Measurements from ENCODE around the gene NAT9.

NAT9 gene

DNA sequence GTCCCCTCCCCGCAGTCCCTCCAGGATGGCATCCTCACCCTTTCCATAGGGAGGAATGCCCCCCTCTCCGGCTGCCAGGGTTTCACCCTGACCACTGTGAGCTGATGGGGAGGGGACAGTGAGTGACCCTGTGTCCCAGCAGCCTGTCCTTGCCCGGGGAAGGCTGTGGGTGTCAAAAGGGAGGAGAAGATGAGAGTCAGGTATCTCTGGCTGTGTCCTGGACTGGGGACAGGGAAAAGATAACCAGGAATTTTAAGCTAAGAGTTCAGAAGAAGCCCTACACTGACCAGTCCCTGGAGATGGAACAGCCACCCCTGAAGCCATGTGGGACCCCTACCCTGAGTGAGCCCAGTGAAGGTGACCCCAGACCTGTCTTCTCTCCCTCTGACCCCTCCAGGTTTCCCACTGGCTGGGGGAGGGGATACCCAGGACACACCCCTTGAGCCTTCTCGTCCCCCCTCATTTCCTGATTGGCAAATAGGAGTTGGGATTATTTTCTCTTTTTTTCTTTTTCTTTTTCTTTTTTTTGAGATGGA is 11.3 kb downstream of the NAT9 start:
- Histone ChIP-seq H3K9me3 (ENCODE audit: control insufficient read depth, insufficient read depth, low read depth, low read length) (no peaks in the 10 kb centered on the region), H3K36me3 (ENCODE audit: control insufficient read depth in 2 of 2, insufficient read depth in 1 of 2, low read length in 2 of 2) (peaks cover 3 to 30% of the 10 kb centered on the region in 2 experiments; a peak in 2 of 3 replicates), H3K27ac (ENCODE audit: extremely low read depth, low read depth, low read length) (no peak overlapping the region), H3K4me3 (ENCODE audit: low read depth, low read length) (no peak overlapping the region), H3K4me1 (ENCODE audit: control insufficient read depth, insufficient read depth, low read length) (no peaks in the 10 kb centered on the region)
- ChIA-PET POLR2A (interaction anchor here (1.4 kb wide), 1 partner anchor 108 kb away, joined by 4 read pairs; the partner anchor contains the start of gene FDXR), CTCF (interaction anchor here (0.7 to 1.3 kb wide), 4 partner anchors 17 to 629 kb away, joined by 3 to 6 read pairs (median 4); no protein-coding TSS in a partner anchor)
- no peak for TF ChIP-seq ZEB2 (tag by site-specific recombination; IDR thresholded peaks at IDR 0.05)
- no peak for TF ChIP-seq ZNF596 (tag by site-specific recombination; IDR thresholded peaks at IDR 0.05)
- no peak for TF ChIP-seq ZBTB1 (tag by site-specific recombination; IDR thresholded peaks at IDR 0.05)
- TF ChIP-seq, protein P1, sequence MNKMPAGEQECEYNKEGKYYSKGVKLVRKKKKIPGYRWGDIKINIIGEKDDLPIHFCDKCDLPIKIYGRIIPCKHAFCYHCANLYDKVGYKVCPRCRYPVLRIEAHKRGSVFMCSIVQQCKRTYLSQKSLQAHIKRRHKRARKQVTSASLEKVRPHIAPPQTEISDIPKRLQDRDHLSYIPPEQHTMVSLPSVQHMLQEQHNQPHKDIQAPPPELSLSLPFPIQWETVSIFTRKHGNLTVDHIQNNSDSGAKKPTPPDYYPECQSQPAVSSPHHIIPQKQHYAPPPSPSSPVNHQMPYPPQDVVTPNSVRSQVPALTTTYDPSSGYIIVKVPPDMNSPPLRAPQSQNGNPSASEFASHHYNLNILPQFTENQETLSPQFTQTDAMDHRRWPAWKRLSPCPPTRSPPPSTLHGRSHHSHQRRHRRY (tag by site-specific recombination; IDR thresholded peaks at IDR 0.05), result no peak
- TF ChIP-seq ZNF555 (tag by site-specific recombination; conservative IDR thresholded peaks at IDR 0.05), result no peak
- no peak for TF ChIP-seq SETDB1 (IDR thresholded peaks at IDR 0.05; ENCODE audit: insufficient read length, low read length)

DNA sequence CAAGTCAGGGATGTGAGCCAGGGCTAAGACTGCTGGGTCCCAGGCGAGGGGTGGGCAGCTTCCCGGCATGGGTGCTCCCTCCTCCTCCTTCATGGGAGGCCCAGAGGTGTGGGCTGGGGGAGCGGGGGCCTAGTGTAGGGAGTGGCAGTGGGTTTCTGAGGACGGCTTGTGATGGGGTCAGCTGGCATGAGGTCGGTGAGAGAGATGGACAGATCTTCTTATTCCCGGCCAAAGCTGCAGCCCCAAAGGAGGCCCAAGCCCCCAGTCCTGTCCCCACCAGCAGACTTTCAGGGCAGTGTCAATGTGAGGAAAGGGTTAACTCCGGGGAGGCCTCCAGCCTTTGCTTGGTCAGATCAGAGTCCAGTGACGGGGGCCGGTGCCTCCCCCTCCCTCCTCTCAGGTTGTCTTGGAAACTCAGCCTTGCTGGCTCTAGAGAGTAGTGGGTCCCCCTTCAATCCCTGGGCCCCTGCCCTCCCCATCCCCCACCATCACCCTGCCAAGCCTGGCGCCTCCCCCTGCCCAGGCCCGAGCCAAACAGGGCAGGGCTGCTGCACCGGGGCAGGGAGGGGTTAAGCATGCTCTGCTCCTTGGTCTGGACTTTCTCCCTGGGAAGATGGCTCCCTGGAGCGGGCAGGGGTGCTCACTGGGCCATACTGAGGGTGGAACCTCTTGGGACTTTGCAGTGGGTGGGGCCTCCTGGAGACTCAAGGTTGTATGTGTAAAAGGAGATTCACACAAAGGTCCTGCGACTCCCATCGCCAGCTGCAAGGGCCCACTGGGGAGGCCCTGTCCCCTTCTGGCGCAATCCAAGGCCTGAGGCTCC is 12.4 kb downstream of the NAT9 start:
- H3K4me1 ChIP-seq (ENCODE audit: control insufficient read depth, insufficient read depth, low read length), result peaks cover 1% of the 10 kb centered on the region; the same call in 1 of the 2 replicates
- ChIA-PET POLR2A (interaction anchor here (1.4 to 1.9 kb wide), 2 partner anchors 14 to 109 kb away, joined by 4 to 8 read pairs; partner anchors contain the start of gene FDXR), CTCF (interaction anchor here (0.7 to 1.5 kb wide), 3 partner anchors 106 to 630 kb away, joined by 3 to 6 read pairs (median 4); no protein-coding TSS in a partner anchor)
- H3K4me3 ChIP-seq (ENCODE audit: low read depth, low read length), result no peak overlapping the region
- H3K36me3 ChIP-seq (ENCODE audit: control insufficient read depth in 2 of 2, insufficient read depth in 1 of 2, low read length in 2 of 2), result peaks cover 3 to 20% of the 10 kb centered on the region in 2 experiments; a peak in 2 of 3 replicates
- no peaks in the 10 kb centered on the region for H3K9me3 ChIP-seq (ENCODE audit: control insufficient read depth, insufficient read depth, low read depth, low read length)
- no peak overlapping the region for H3K27ac ChIP-seq (ENCODE audit: extremely low read depth, low read depth, low read length)
- no peak for TF ChIP-seq TRIM28 (IDR thresholded peaks at IDR 0.05; ENCODE audit: borderline replicate concordance, low read length)
- TF ChIP-seq TCF7L2 (IDR thresholded peaks at IDR 0.05; ENCODE audit: borderline replicate concordance, low read depth, low read length), result no peak
- no peak for TF ChIP-seq GLIS2 (tag by site-specific recombination; IDR thresholded peaks at IDR 0.05)
- TF ChIP-seq ZNF654 (tag by site-specific recombination; IDR thresholded peaks at IDR 0.05; ENCODE audit: low read depth), result no peak
- no peak for TF ChIP-seq ZNF561 (tag by site-specific recombination; IDR thresholded peaks at IDR 0.05; ENCODE audit: borderline replicate concordance)
- TF ChIP-seq, protein P2, sequence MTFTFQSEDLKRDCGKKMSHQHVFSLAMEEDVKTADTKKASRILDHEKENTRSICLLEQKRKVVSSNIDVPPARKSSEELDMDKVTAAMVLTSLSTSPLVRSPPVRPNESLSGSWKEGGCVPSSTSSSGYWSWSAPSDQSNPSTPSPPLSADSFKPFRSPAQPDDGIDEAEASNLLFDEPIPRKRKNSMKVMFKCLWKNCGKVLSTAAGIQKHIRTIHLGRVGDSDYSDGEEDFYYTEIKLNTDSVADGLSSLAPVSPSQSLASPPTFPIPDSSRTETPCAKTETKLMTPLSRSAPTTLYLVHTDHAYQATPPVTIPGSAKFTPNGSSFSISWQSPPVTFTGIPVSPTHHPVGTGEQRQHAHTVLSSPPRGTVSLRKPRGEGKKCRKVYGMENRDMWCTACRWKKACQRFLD (tag by site-specific recombination; IDR thresholded peaks at IDR 0.05), result no peak
- TF ChIP-seq ZNF776 (tag by site-specific recombination; IDR thresholded peaks at IDR 0.05; ENCODE audit: borderline replicate concordance), result no peak
- no peak for TF ChIP-seq ZNF530 (tag by site-specific recombination; IDR thresholded peaks at IDR 0.05; ENCODE audit: low read depth)
- no peak for TF ChIP-seq ZNF132 (tag by site-specific recombination; IDR thresholded peaks at IDR 0.05; ENCODE audit: borderline replicate concordance)
- no peak for TF ChIP-seq SETDB1 (IDR thresholded peaks at IDR 0.05; ENCODE audit: insufficient read length, low read length)
- no peak for TF ChIP-seq ZNF785 (tag by site-specific recombination; IDR thresholded peaks at IDR 0.05)
- TF ChIP-seq, protein P3, sequence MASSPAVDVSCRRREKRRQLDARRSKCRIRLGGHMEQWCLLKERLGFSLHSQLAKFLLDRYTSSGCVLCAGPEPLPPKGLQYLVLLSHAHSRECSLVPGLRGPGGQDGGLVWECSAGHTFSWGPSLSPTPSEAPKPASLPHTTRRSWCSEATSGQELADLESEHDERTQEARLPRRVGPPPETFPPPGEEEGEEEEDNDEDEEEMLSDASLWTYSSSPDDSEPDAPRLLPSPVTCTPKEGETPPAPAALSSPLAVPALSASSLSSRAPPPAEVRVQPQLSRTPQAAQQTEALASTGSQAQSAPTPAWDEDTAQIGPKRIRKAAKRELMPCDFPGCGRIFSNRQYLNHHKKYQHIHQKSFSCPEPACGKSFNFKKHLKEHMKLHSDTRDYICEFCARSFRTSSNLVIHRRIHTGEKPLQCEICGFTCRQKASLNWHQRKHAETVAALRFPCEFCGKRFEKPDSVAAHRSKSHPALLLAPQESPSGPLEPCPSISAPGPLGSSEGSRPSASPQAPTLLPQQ (tag by site-specific recombination; IDR thresholded peaks at IDR 0.05), result no peak
- TF ChIP-seq YY2 (tag by site-specific recombination; IDR thresholded peaks at IDR 0.05), result no peak
- TF ChIP-seq KLF7 (tag by site-specific recombination; IDR thresholded peaks at IDR 0.05; ENCODE audit: borderline replicate concordance), result no peak
- TF ChIP-seq, protein P4, sequence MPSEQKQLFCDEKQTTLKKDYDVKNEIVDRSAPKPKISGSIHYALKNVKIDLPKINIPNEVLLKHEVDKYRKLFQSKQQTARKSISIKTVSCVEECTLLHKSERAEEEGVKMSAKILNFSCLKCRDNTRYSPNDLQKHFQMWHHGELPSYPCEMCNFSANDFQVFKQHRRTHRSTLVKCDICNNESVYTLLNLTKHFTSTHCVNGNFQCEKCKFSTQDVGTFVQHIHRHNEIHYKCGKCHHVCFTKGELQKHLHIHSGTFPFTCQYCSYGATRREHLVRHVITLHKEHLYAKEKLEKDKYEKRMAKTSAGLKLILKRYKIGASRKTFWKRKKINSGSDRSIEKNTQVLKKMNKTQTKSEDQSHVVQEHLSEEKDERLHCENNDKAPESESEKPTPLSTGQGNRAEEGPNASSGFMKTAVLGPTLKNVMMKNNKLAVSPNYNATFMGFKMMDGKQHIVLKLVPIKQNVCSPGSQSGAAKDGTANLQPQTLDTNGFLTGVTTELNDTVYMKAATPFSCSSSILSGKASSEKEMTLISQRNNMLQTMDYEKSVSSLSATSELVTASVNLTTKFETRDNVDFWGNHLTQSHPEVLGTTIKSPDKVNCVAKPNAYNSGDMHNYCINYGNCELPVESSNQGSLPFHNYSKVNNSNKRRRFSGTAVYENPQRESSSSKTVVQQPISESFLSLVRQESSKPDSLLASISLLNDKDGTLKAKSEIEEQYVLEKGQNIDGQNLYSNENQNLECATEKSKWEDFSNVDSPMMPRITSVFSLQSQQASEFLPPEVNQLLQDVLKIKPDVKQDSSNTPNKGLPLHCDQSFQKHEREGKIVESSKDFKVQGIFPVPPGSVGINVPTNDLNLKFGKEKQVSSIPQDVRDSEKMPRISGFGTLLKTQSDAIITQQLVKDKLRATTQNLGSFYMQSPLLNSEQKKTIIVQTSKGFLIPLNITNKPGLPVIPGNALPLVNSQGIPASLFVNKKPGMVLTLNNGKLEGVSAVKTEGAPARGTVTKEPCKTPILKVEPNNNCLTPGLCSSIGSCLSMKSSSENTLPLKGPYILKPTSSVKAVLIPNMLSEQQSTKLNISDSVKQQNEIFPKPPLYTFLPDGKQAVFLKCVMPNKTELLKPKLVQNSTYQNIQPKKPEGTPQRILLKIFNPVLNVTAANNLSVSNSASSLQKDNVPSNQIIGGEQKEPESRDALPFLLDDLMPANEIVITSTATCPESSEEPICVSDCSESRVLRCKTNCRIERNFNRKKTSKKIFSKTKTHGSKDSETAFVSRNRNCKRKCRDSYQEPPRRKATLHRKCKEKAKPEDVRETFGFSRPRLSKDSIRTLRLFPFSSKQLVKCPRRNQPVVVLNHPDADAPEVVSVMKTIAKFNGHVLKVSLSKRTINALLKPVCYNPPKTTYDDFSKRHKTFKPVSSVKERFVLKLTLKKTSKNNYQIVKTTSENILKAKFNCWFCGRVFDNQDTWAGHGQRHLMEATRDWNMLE (tag by site-specific recombination; conservative IDR thresholded peaks at IDR 0.05; ENCODE audit: low read depth), result no peak
- TF ChIP-seq YY1 (tag by site-specific recombination; IDR thresholded peaks at IDR 0.05), result no peak
- TF ChIP-seq SALL2 (tag by site-specific recombination; IDR thresholded peaks at IDR 0.05; ENCODE audit: borderline replicate concordance), result no peak
- TF ChIP-seq, protein P5, sequence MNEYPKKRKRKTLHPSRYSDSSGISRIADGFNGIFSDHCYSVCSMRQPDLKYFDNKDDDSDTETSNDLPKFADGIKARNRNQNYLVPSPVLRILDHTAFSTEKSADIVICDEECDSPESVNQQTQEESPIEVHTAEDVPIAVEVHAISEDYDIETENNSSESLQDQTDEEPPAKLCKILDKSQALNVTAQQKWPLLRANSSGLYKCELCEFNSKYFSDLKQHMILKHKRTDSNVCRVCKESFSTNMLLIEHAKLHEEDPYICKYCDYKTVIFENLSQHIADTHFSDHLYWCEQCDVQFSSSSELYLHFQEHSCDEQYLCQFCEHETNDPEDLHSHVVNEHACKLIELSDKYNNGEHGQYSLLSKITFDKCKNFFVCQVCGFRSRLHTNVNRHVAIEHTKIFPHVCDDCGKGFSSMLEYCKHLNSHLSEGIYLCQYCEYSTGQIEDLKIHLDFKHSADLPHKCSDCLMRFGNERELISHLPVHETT (tag by site-specific recombination; IDR thresholded peaks at IDR 0.05), result no peak
